Mesothelial cell of epicardium (in vitro differentiated cells): ENCODE results near the gene GCNT4. TPM values are rescaled to one million over a fixed set of nuclear protein-coding genes. Genes with fewer than 3 reads are reported as not detected.
A peak's percentile ranks its signal among the peaks of the same experiment; 100 is the strongest.

Experiments
- DNase-seq, 2 experiments: peaks; one replicate each; pipeline ENCODE4 v3.0.0; 2021; ENCODE audit warnings: low spot score in 2 of 2; ENCODE audit not compliant: unreplicated experiment in 2 of 2
- H3K27ac Mint-ChIP-seq: 2 replicates; pipeline ENCODE4 v1.8.0; 2021; ENCODE audit warnings: mixed read lengths
- H3K27me3 Mint-ChIP-seq: 2 replicates; pipeline ENCODE4 v1.8.0; 2021; ENCODE audit warnings: low read depth, mixed read lengths
- H3K36me3 Mint-ChIP-seq: 2 replicates; pipeline ENCODE4 v1.8.0; 2021; ENCODE audit warnings: mixed read lengths
- H3K4me1 Mint-ChIP-seq: 2 replicates; pipeline ENCODE4 v1.8.0; 2021; ENCODE audit warnings: mixed read lengths
- H3K4me3 Mint-ChIP-seq: 2 replicates; pipeline ENCODE4 v1.8.0; 2021; ENCODE audit warnings: mild to moderate bottlenecking, moderate library complexity, mixed read lengths
- H3K9me3 Mint-ChIP-seq: 2 replicates; pipeline ENCODE4 v1.8.0; 2021; ENCODE audit warnings: mixed read lengths
- total RNA-seq: library from RNA; stranded (reverse); gene quantifications from 3 replicates; pipeline ENCODE4 v1.2.1, GENCODE V29; 2021
- TF ChIP-seq, protein P1 (sequence below): fragments of 200-600 bp; sonication (generic); IDR thresholded peaks from one replicate; pipeline ENCODE4 v1.5.0; 2021; ENCODE audit warnings: antibody characterized with exemption; ENCODE audit not compliant: unreplicated experiment

Gene GCNT4
- total RNA-seq, 1 donor from 2014 or later: 1.7 TPM

DNA sequence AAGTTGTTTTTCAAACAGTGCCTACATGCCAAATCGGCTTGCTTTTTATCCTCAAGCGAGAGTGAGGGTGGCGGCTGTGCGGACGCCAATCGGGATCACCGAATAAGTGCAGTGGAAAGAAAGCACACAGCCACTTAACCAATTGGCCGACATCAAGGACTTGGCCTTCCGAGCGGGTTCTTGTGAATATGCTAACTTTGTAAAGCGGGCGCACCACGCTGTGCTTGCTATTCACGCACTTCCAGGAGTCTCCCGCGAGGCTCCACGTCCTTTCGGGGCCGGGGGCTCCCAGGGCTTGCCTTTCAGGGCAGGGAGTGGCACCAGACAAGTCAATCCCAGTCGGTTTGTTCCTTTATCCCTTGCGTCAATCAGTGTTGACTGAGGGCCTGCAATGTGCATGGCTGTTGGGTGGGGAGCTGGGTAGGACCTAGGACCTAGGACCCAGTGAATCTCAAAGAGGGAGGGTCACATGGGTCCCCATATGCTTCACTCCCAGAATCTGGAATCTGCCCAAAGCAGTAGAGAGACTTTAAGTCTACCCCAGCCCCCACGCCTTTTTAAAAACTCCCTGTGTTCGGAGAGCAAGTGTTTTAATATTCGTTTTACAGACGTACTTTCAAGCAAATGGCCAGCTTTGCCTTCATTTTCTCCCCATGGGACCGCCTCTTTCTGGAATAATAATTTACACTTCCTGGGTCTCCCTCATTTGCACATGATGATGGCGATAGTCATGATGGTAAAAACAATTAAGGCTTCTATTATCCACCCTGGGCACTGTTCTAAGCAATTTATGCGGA is 2.0 kb upstream of the GCNT4 start:
- peak overlapping the region; percentile 93 for H3K27ac Mint-ChIP-seq
- no peaks in the 10 kb centered on the region for H3K36me3 Mint-ChIP-seq
- no peaks in the 10 kb centered on the region for H3K9me3 Mint-ChIP-seq
- DNase-seq: no peak
- TF ChIP-seq, protein P1, sequence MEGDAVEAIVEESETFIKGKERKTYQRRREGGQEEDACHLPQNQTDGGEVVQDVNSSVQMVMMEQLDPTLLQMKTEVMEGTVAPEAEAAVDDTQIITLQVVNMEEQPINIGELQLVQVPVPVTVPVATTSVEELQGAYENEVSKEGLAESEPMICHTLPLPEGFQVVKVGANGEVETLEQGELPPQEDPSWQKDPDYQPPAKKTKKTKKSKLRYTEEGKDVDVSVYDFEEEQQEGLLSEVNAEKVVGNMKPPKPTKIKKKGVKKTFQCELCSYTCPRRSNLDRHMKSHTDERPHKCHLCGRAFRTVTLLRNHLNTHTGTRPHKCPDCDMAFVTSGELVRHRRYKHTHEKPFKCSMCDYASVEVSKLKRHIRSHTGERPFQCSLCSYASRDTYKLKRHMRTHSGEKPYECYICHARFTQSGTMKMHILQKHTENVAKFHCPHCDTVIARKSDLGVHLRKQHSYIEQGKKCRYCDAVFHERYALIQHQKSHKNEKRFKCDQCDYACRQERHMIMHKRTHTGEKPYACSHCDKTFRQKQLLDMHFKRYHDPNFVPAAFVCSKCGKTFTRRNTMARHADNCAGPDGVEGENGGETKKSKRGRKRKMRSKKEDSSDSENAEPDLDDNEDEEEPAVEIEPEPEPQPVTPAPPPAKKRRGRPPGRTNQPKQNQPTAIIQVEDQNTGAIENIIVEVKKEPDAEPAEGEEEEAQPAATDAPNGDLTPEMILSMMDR: no peak
- peaks cover 41% of the 10 kb centered on the region for H3K4me1 Mint-ChIP-seq
- H3K27me3 Mint-ChIP-seq: peaks cover 33% of the 10 kb centered on the region
- peak overlapping the region; percentile 86 for H3K4me3 Mint-ChIP-seq

DNA sequence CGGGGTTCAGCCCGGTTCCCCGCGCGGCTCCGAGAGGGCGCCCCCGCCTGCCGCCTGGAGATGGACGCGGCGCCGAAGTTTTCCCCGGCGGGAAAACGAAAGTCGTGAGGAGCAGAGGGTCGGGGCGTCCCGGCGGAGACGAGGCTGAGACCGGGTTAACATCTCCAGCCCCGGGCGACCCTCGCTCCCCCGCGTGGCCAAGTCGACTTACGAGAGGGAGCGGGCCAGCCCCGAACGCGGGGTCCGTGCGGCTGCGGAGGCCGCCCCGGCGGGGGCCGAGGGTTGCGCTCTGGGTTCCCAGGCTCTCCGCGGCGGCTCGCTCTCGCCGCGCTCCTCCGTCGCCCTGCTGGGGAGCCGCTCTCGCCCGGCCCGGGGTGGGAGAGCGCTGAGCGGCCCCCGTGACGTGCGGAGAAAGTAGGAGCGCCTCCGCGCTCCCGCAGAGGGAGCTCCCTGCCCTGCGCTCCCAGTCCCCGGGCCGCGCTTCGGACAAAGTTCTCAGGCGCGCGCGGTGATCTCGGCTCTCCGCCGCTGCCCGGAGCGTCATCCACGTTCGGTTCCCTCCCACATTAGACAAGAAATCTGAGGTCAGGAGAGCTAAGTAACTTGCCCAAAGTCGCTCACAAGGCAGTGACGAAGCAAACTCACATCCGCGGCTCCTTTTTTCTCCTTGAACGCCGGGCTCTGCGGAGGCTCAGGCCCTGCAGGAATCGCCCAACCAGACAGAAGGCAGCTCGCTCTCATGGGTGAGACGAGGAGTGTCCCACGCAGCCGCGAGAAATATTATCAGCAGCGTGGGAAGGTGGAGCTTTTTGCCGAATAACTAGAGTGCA is 1.2 kb upstream of the GCNT4 start:
- Mint-ChIP-seq H3K9me3 (no peaks in the 10 kb centered on the region), H3K27me3 (peaks cover 33% of the 10 kb centered on the region), H3K4me3 (peak overlapping the region; percentile 86), H3K27ac (peak overlapping the region; percentile 93), H3K4me1 (peaks cover 41% of the 10 kb centered on the region), H3K36me3 (no peaks in the 10 kb centered on the region)
- TF ChIP-seq, protein P1: no peak
- peak; percentile 45 to 74 for DNase-seq

DNA sequence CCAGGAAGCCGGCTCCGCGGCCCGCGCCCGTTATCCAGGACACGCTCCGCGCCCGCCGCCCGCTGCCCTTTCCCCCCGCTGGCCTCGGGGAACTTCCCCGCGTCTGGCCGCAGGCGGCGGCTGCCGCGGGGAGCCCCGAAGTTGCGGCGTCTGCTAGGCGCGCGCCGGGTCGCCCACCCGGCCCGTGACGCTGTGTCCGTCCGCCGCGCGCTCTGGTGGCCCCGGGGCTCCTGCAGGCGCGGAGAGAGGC is 621 bp upstream of the GCNT4 start:
- H3K4me3 Mint-ChIP-seq: peak overlapping the region; percentile 70
- no peaks in the 10 kb centered on the region for H3K36me3 Mint-ChIP-seq
- TF ChIP-seq, protein P1: no peak
- no peaks in the 10 kb centered on the region for H3K9me3 Mint-ChIP-seq
- no peak overlapping the region for H3K27ac Mint-ChIP-seq
- no peak for DNase-seq
- H3K4me1 Mint-ChIP-seq: peaks cover 41% of the 10 kb centered on the region
- peaks cover 33% of the 10 kb centered on the region for H3K27me3 Mint-ChIP-seq

DNA sequence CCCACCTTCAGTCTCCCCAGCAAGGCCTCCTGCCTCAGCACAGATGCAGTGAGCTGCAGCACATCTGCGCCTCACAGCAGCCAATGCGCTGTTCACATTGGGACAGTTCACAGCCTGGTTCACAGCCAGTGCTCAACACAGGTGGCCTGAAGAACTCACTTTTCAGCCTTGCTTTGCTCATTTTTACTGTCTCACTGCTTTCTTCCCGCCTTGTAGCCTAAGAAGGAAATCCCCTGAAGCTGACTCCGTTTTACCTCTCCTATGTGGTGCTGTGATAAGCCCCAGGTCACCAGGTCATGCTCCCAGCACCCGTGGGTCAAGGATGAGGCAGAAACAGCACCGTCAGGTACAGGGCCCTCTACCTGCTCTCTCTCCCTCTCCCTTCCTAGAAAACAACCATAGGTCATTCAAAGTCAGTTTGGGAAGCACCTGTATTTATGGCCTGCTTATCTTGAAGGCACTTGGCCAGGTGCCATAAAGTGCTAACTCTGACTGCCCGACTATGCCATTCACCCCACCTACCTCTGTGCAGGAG is 1.1 kb downstream of the GCNT4 start:
- Mint-ChIP-seq H3K36me3 (no peaks in the 10 kb centered on the region), H3K4me1 (peaks cover 45% of the 10 kb centered on the region), H3K27me3 (peaks cover 32% of the 10 kb centered on the region), H3K4me3 (peak overlapping the region; percentile 78), H3K9me3 (no peaks in the 10 kb centered on the region), H3K27ac (peak overlapping the region; percentile 29)
- DNase-seq: no peak
- TF ChIP-seq, protein P1: no peak

DNA sequence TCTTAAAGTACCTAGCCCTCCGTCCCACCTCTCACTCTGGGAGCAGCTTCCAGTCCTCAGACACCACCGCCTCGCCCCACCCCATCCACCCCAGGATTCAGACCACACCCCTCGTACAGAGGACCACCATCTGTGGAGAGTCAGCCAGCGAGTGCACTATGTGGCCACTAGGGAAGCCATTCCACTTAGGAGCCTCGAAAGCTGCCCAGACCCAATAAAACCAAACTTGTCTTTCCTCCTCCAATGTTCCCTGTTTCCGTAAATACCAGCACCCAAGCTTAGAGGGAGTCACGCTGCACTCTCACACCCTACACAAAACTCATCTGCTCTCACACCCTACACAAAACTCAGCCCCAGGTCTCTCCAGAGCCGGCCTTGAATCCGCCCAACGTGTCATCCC is 1.9 kb downstream of the GCNT4 start:
- Mint-ChIP-seq H3K27ac (no peak overlapping the region), H3K36me3 (peaks cover 2% of the 10 kb centered on the region), H3K4me1 (peaks cover 42% of the 10 kb centered on the region), H3K9me3 (peaks cover under 1% of the 10 kb centered on the region), H3K27me3 (peaks cover 27% of the 10 kb centered on the region), H3K4me3 (no peak overlapping the region)
- TF ChIP-seq, protein P1: no peak
- DNase-seq: no peak
